Femur (tissue), 1 donor: Measurements from ENCODE around the gene PPP2R2B.

ENCODE experiments used
- DNase-seq: peaks from one replicate; pipeline ENCODE4 v3.0.0-alpha.2; 2017

The PPP2R2B gene

GRCh38 chr5:146878476-146879172 is at the start of gene PPP2R2B:
PPP2R2B (minus strand) TSS chr5:146878757.
- peak; percentile 50 for DNase-seq

GRCh38 chr5:146924132-146924531 is 45.6 kb upstream of the PPP2R2B start:
- no peak for DNase-seq

- DNase-seq, result no peak
Observed at GRCh38 chr5:146921225-146921624, 42.7 kb upstream of the PPP2R2B start.

- DNase-seq, result no peak
Observed at GRCh38 chr5:146920351-146920881, 41.9 kb upstream of the PPP2R2B start.

GRCh38 chr5:146919304-146919703 is 40.7 kb upstream of the PPP2R2B start:
- no peak for DNase-seq

- no peak for DNase-seq
Observed at GRCh38 chr5:146917931-146918330, 39.4 kb upstream of the PPP2R2B start.

GRCh38 chr5:146912874-146913273 is 34.3 kb upstream of the PPP2R2B start:
- no peak for DNase-seq

- DNase-seq, result no peak
Observed at GRCh38 chr5:146910239-146910638, 31.7 kb upstream of the PPP2R2B start.

GRCh38 chr5:146909255-146910068 is 30.9 kb upstream of the PPP2R2B start:
- no peak for DNase-seq

GRCh38 chr5:146906803-146907202 is 28.2 kb upstream of the PPP2R2B start:
- DNase-seq, result no peak

- no peak for DNase-seq
Observed at GRCh38 chr5:146904890-146905289, 26.3 kb upstream of the PPP2R2B start.

GRCh38 chr5:146903789-146904188 is 25.2 kb upstream of the PPP2R2B start:
- DNase-seq, result no peak

- DNase-seq, result no peak
Observed at GRCh38 chr5:146902471-146902870, 23.9 kb upstream of the PPP2R2B start.

GRCh38 chr5:146897061-146897460 is 18.5 kb upstream of the PPP2R2B start:
- DNase-seq, result no peak

GRCh38 chr5:146894753-146895521 is 16.4 kb upstream of the PPP2R2B start:
- DNase-seq, result no peak

- DNase-seq, result no peak
Observed at GRCh38 chr5:146893991-146894390, 15.4 kb upstream of the PPP2R2B start.

GRCh38 chr5:146892231-146892630 is 13.7 kb upstream of the PPP2R2B start:
- no peak for DNase-seq

- DNase-seq, result no peak
Observed at GRCh38 chr5:146891511-146891910, 13.0 kb upstream of the PPP2R2B start.

GRCh38 chr5:146890731-146891440 is 12.3 kb upstream of the PPP2R2B start:
- DNase-seq, result no peak

GRCh38 chr5:146890066-146890465 is 11.5 kb upstream of the PPP2R2B start:
- DNase-seq, result no peak

GRCh38 chr5:146889169-146889568 is 10.6 kb upstream of the PPP2R2B start:
- DNase-seq, result no peak

GRCh38 chr5:146888351-146888978 is 9.9 kb upstream of the PPP2R2B start:
- no peak for DNase-seq
